PC-9 (cell line): ENCODE measurements around the gene ZNF816. TPM values are rescaled to one million over a fixed set of nuclear protein-coding genes. Genes with fewer than 3 reads are reported as not detected.

Experiments
- BruUV-seq: library from RNA; stranded (reverse); fragments of 400-500 nt; replicated peaks from 2 replicates; lab custom pipeline; 2021; lab: Mats Ljungman, UMichigan
- CTCF ChIA-PET: fragments of 300-600 bp; sonication (Branson Sonifier 250); formaldehyde crosslinking; loops from one replicate; lab custom pipeline; 2022; ENCODE audit warnings: antibody characterized with exemption; lab: Charles Lee
- POLR2A ChIA-PET: fragments of 300-600 bp; sonication (Branson Sonifier 250); formaldehyde crosslinking; loops from one replicate; lab custom pipeline; 2022; ENCODE audit warnings: antibody characterized with exemption; ENCODE audit not compliant: unreplicated experiment; lab: Charles Lee
- DNase-seq, 2 experiments: peaks; one replicate each; pipeline versions ENCODE4 v3.0.0 to v3.0.0-alpha.2; 2015 to 2022; ENCODE audit warnings: mixed read lengths in 1 of 2
- H2AFZ ChIP-seq: fragments of 200-600 bp; sonication (generic); 2 replicates; pipeline ENCODE4 v1.8.1; 2017; ENCODE audit warnings: antibody characterized with exemption
- H3F3A ChIP-seq: fragments of 200-600 bp; sonication (generic); 2 replicates; pipeline ENCODE4 v1.8.1; 2017; ENCODE audit warnings: antibody characterized with exemption, mild to moderate bottlenecking, low read depth; ENCODE audit not compliant: insufficient read depth
- H3K27ac ChIP-seq: fragments of 200-600 bp; sonication (generic); 2 replicates; pipeline ENCODE4 v1.6.1; 2016; ENCODE audit warnings: mixed run types
- H3K27me3 ChIP-seq: fragments of 200-600 bp; sonication (generic); 2 replicates; pipeline ENCODE4 v1.6.1; 2016; ENCODE audit warnings: low read depth, mixed run types; ENCODE audit not compliant: insufficient read depth
- H3K36me3 ChIP-seq: fragments of 200-600 bp; sonication (generic); 2 replicates; pipeline ENCODE4 v1.6.1; 2016; ENCODE audit warnings: low read depth, mixed run types
- H3K4me1 ChIP-seq: fragments of 200-600 bp; sonication (generic); replicated peaks from 2 replicates; pipeline ENCODE4 v1.6.1; 2016; ENCODE audit warnings: mixed run types; ENCODE audit not compliant: insufficient read depth
- H3K4me2 ChIP-seq: fragments of 200-600 bp; sonication (generic); 2 replicates; pipeline ENCODE4 v1.6.1; 2017; ENCODE audit warnings: mixed run types
- H3K4me3 ChIP-seq: fragments of 200-600 bp; sonication (generic); 2 replicates; pipeline ENCODE4 v1.6.1; 2016; ENCODE audit warnings: mixed run types
- H3K79me2 ChIP-seq: fragments of 200-600 bp; sonication (generic); 2 replicates; pipeline ENCODE4 v1.6.1; 2017; ENCODE audit warnings: low read depth, mixed run types
- H3K9me2 ChIP-seq: fragments of 200-600 bp; sonication (generic); 2 replicates; pipeline ENCODE4 v1.8.1; 2017; ENCODE audit warnings: mild to moderate bottlenecking; ENCODE audit not compliant: insufficient read depth
- H3K9me3 ChIP-seq: fragments of 200-600 bp; sonication (generic); 2 replicates; pipeline ENCODE4 v1.8.1; 2016; ENCODE audit warnings: low read depth; ENCODE audit not compliant: insufficient read depth
- H4K20me1 ChIP-seq: fragments of 200-600 bp; sonication (generic); 2 replicates; pipeline ENCODE4 v1.8.1; 2017; ENCODE audit not compliant: insufficient read depth
- CTCF ChIP-seq: fragments of 200-600 bp; sonication (generic); conservative IDR thresholded peaks from 2 replicates; pipeline ENCODE4 v1.6.1; 2017; ENCODE audit warnings: mixed run types, antibody characterized with exemption, mild to moderate bottlenecking, moderate library complexity
- EZH2 ChIP-seq: fragments of 200-600 bp; sonication (generic); IDR thresholded peaks from 2 replicates; pipeline ENCODE4 v1.8.0; 2017; ENCODE audit warnings: antibody characterized with exemption, low read depth
- intact Hi-C: fragments of 100-400 bp; cut with micrococcal nuclease; formaldehyde crosslinking; loops from one replicate; pipeline ENCODE4 v1.10.0; 2022; ENCODE audit not compliant: unreplicated experiment
- total RNA-seq: library from RNA; stranded (reverse); gene quantifications from 2 replicates; pipeline ENCODE4 v1.2.3, GENCODE V29; 2021

ZNF816 gene
- total RNA-seq, 1 experiment from 2014 or later, result 11.8 TPM

GRCh38 chr19:52957591-52957990 is 5.1 kb downstream of the ZNF816 start:
- peaks cover 50% of the 10 kb centered on the region for H3K36me3 ChIP-seq
- ChIA-PET CTCF (no interaction called here), POLR2A (no interaction called here)
- no TSS peak for BruUV-seq
- no peaks in the 10 kb centered on the region for H3K9me2 ChIP-seq
- H3K27me3 ChIP-seq, result no peaks in the 10 kb centered on the region
- no peak overlapping the region for H3K4me3 ChIP-seq
- H3K4me1 ChIP-seq, result peaks cover 6% of the 10 kb centered on the region; the same call in 1 of the 2 replicates
- H3K27ac ChIP-seq, result no peak overlapping the region
- intact Hi-C loops, result no loop called here
- peaks cover 57% of the 10 kb centered on the region for H3K9me3 ChIP-seq
- H3K79me2 ChIP-seq, result peaks cover 21% of the 10 kb centered on the region
- no peaks in the 10 kb centered on the region for H3F3A ChIP-seq
- no peak overlapping the region for H2AFZ ChIP-seq
- TF ChIP-seq CTCF, result no peak
- TF ChIP-seq EZH2, result no peak
- no peak overlapping the region for H3K4me2 ChIP-seq
- no peak for DNase-seq
- no peaks in the 10 kb centered on the region for H4K20me1 ChIP-seq

- Histone ChIP-seq H3K9me3 (peaks cover 63% of the 10 kb centered on the region), H3K36me3 (peaks cover 56% of the 10 kb centered on the region)
Measured at GRCh38 chr19:52956917-52957316, 5.8 kb downstream of the ZNF816 start.

GRCh38 chr19:52949422-52949821 is 13.3 kb downstream of the ZNF816 start:
- Histone ChIP-seq H3K4me3 (no peak overlapping the region), H3K36me3 (peaks cover 46% of the 10 kb centered on the region), H3K79me2 (no peaks in the 10 kb centered on the region), H2AFZ (no peak overlapping the region), H3F3A (peaks cover 16% of the 10 kb centered on the region; the same call in 1 of the 2 replicates), H3K4me1 (no peaks in the 10 kb centered on the region), H3K9me3 (peaks cover 73% of the 10 kb centered on the region), H4K20me1 (no peaks in the 10 kb centered on the region), H3K4me2 (no peak overlapping the region), H3K27ac (no peak overlapping the region), H3K9me2 (no peaks in the 10 kb centered on the region), H3K27me3 (no peaks in the 10 kb centered on the region)
- no peak for DNase-seq
- intact Hi-C loops, result no loop called here
- ChIA-PET POLR2A (no interaction called here), CTCF (no interaction called here)
- TF ChIP-seq CTCF, result no peak
- TF ChIP-seq EZH2, result no peak
- no TSS peak for BruUV-seq

More at GRCh38 chr19:52956917-52957316, 5.8 kb downstream of the ZNF816 start:
- Histone ChIP-seq H3K4me3 (no peak overlapping the region), H2AFZ (no peak overlapping the region), H3K4me1 (peaks cover 6% of the 10 kb centered on the region; the same call in 1 of the 2 replicates), H3K4me2 (no peak overlapping the region), H3F3A (no peaks in the 10 kb centered on the region), H3K27me3 (no peaks in the 10 kb centered on the region), H4K20me1 (no peaks in the 10 kb centered on the region), H3K79me2 (peaks cover 17% of the 10 kb centered on the region), H3K27ac (no peak overlapping the region), H3K9me2 (no peaks in the 10 kb centered on the region)
- POLR2A ChIA-PET, result no interaction called here
- CTCF ChIA-PET, result no interaction called here
- TF ChIP-seq EZH2 (no peak), CTCF (no peak)
- intact Hi-C loops, result no loop called here
- BruUV-seq, result no TSS peak
- no peak for DNase-seq
